ENCODE results near the gene TMEM229A. TPM values are rescaled to one million over a fixed set of nuclear protein-coding genes. Genes with fewer than 3 reads are reported as not detected.
"Not testable (repeated sequence)": the region's sequence is repeated elsewhere in the genome, so short reads cannot be mapped to it uniquely, and the experiment has no call there.

Gene TMEM229A
- total and polyA plus RNA-seq, 11 donors, result 0.15 TPM; not detected in 10

DNA sequence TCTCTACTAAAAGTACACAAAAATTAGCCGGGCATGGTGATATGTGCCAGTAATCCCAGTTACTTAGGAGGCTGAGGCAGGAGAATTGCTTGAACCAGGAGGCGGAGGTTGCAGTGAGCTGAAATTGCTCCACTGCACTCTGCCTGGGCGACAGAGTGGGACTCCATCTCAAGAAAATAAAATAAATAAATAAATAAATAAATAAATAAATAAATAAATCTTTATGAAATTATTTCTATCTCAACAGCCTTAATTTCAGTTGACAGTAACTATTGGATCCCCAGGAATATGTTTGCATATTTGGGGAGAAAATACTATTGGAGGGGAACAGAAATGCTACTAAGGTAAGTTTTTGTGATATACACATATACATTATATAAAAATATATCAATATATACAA, 20.0 kb downstream of the TMEM229A start:
- no peak for DNase-seq
- Histone ChIP-seq H3K4me1 (no peaks in the 10 kb centered on the region), H3K9me3 (no peaks in the 10 kb centered on the region), H3K36me3 (no peaks in the 10 kb centered on the region), H3K4me3 (no peak overlapping the region), H3K27ac (no peak overlapping the region), H3K27me3 (no peaks in the 10 kb centered on the region)
- TF ChIP-seq POLR2A (IDR thresholded peaks at IDR 0.05), result no peak
- TF ChIP-seq, protein P1, sequence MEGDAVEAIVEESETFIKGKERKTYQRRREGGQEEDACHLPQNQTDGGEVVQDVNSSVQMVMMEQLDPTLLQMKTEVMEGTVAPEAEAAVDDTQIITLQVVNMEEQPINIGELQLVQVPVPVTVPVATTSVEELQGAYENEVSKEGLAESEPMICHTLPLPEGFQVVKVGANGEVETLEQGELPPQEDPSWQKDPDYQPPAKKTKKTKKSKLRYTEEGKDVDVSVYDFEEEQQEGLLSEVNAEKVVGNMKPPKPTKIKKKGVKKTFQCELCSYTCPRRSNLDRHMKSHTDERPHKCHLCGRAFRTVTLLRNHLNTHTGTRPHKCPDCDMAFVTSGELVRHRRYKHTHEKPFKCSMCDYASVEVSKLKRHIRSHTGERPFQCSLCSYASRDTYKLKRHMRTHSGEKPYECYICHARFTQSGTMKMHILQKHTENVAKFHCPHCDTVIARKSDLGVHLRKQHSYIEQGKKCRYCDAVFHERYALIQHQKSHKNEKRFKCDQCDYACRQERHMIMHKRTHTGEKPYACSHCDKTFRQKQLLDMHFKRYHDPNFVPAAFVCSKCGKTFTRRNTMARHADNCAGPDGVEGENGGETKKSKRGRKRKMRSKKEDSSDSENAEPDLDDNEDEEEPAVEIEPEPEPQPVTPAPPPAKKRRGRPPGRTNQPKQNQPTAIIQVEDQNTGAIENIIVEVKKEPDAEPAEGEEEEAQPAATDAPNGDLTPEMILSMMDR (IDR thresholded peaks at IDR 0.05), result no peak
- intact Hi-C loops (cut with DNase I), result no loop called here
- ATAC-seq, result no peak
- 93 to 96% (median 96%) methylated on average over 3 of the region's 3 CpGs for WGBS, 4 donors

DNA sequence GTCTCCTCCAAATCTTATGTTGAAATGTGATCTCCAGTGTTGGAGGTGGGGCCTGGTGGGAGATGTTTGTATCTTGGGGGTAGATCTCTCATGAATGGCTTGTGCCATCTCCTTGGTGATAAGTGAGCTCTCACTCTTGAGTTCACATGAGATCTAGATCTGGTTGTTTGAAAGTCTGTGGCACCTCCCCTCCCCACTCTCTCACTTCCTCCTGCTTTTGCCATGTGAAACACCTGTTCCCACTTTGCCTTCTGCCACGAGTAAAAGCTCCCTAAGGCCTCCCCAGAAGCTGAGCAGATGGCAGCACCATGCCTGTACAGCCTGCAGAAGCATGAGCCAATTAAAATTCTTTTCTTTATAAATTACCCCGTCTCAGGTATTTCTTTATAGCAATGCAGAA, 23.5 kb downstream of the TMEM229A start:
- DNase-seq (no peak), ATAC-seq (no peak)
- Histone ChIP-seq H3K27me3 (no peaks in the 10 kb centered on the region), H3K4me3 (no peak overlapping the region), H3K36me3 (no peaks in the 10 kb centered on the region), H3K9me3 (no peaks in the 10 kb centered on the region), H3K27ac (no peak overlapping the region), H3K4me1 (no peaks in the 10 kb centered on the region)
- WGBS, 4 donors, result 58 to 80% (median 74%) methylated on average over 2 of the region's 2 CpGs
- intact Hi-C loops (cut with DNase I), result no loop called here
- TF ChIP-seq, protein P1 (IDR thresholded peaks at IDR 0.05), result no peak
- TF ChIP-seq POLR2A (IDR thresholded peaks at IDR 0.05), result no peak

DNA sequence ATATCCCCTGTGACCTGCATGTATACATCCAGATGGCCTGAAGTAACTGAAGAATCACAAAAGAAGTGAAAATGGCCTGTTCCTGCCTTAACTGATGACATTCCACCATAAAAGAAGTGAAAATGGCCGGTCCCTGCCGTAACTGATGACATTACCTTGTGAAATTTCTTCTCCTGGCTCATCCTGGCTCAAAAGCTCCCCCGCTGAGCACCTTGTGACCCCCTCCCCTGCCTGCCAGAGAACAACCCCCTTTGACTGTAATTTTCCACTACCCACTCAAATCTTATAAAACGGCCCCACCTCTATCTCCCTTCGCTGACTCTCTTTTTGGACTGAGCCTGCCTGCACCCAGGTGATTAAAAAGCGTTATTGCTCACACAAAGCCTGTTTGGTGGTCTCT, 24.6 kb downstream of the TMEM229A start:
- 81 to 87% (median 85%) methylated on average over 6 of the region's 6 CpGs for WGBS, 4 donors
- H3K4me1 ChIP-seq; H3K4me3 ChIP-seq; intact Hi-C loops (cut with DNase I); H3K9me3 ChIP-seq; ATAC-seq; H3K27me3 ChIP-seq; DNase-seq; H3K36me3 ChIP-seq; H3K27ac ChIP-seq: not testable (repeated sequence)

DNA sequence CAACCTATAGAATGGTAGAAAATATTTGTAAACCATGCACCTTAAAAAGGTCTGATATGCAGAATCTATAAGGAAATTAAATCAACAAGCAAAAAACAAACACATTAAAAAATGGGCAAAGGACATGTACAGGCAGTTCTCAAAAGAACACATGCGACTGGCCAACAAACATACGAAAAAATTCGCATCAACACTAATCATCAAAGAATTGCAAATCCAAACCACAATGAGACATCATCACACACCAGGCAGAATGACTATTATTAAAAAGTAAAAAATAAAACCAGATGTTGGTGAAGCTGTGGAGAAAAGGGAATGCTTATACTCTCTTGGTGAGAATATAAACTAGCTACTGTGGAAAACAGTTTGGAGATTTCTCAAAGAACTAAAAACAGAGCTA, 33.2 kb downstream of the TMEM229A start:
- DNase-seq (no peak), ATAC-seq (no peak)
- Histone ChIP-seq H3K27ac (no peak overlapping the region), H3K9me3 (peaks cover 0 to 23% (median 4%) of the 10 kb centered on the region in 12 donors), H3K4me1 (no peaks in the 10 kb centered on the region), H3K27me3 (no peaks in the 10 kb centered on the region), H3K4me3 (no peak overlapping the region), H3K36me3 (no peaks in the 10 kb centered on the region)
- intact Hi-C loops (cut with DNase I), result no loop called here
- WGBS, 4 donors, result 91 to 98% (median 96%) methylated on average over 3 of the region's 3 CpGs
- no peak for TF ChIP-seq POLR2A (IDR thresholded peaks at IDR 0.05)
- TF ChIP-seq, protein P1 (IDR thresholded peaks at IDR 0.05), result no peak

DNA sequence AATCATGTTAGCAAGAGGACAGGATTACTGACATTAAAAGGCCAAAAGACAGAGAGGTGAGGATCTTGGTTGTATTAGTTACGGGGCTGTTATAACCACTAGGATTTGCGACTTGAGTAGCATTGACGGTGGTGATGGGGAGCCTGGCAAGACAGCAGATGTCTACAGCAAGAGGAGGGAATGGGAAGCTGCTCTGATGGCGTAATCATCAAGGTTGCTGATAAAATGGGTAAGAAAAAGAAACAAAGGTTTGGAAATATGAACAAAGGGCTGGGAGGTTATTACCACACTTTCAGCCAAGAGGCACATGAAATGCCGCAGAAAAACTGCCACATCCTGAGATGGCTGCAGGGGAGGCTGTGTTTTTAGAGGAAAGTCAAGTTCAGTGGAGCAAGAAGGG, 33.9 kb downstream of the TMEM229A start:
- DNase-seq, result no peak
- Histone ChIP-seq H3K9me3 (peaks cover 0 to 23% (median 4%) of the 10 kb centered on the region in 12 donors), H3K4me1 (peaks cover 0 to 3% (median 0%) of the 10 kb centered on the region in 12 donors), H3K4me3 (no peak overlapping the region), H3K27me3 (no peaks in the 10 kb centered on the region), H3K36me3 (no peaks in the 10 kb centered on the region), H3K27ac (no peak overlapping the region)
- intact Hi-C loops (cut with DNase I), result no loop called here
- no peak for TF ChIP-seq POLR2A (IDR thresholded peaks at IDR 0.05)
- TF ChIP-seq, protein P1 (IDR thresholded peaks at IDR 0.05), result no peak
- no peak for ATAC-seq
- 90 to 93% (median 91%) methylated on average over 5 of the region's 5 CpGs for WGBS, 4 donors

All from heart left ventricle (tissue), 16 donors.